Stimulated activated CD8-positive, alpha-beta memory T cell treated with anti-CD3 and anti-CD28 coated beads, Interleukin-4, amount 100 ng/mL, for 4 hours (primary cell): Measurements from ENCODE around the gene FAM180A.
"Not testable (repeated sequence)": the region's sequence is repeated elsewhere in the genome, so short reads cannot be mapped to it uniquely, and the experiment has no call there.

Experiments
- DNase-seq, 2 donors: peaks; one replicate each; pipeline ENCODE4 v3.0.0-alpha.2; 2020; ENCODE audit warnings: low read depth in 2 of 2, low spot score in 1 of 2

FAM180A gene

GRCh38 chr7:135748770-135749169 lies at the start of gene FAM180A:
Gene FAM180A, minus strand, starts transcription at chr7:135748813. Its CDS starts 233 bp downstream, at chr7:135748580.
- DNase-seq: no peak

DNA sequence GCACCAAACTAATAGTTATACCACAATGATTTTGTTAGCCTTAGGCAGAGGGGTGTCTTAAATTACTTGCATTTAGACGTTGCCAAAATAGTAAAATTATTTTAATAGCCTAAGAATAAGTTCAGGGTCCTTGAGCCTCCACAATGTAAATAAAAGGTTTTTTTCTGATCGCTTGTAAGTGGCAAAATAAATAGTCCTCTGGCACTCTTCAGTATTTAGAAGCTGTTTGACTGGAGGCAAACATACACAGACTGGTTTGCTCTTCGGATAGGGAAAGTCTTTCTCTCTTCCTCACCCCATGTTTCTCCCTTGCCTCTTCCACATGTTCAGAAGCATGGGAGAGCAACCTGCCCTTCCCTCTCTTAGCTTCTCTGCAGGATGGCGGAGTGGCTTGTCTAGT lies 49.5 kb upstream of the FAM180A start:
- no peak for DNase-seq

DNA sequence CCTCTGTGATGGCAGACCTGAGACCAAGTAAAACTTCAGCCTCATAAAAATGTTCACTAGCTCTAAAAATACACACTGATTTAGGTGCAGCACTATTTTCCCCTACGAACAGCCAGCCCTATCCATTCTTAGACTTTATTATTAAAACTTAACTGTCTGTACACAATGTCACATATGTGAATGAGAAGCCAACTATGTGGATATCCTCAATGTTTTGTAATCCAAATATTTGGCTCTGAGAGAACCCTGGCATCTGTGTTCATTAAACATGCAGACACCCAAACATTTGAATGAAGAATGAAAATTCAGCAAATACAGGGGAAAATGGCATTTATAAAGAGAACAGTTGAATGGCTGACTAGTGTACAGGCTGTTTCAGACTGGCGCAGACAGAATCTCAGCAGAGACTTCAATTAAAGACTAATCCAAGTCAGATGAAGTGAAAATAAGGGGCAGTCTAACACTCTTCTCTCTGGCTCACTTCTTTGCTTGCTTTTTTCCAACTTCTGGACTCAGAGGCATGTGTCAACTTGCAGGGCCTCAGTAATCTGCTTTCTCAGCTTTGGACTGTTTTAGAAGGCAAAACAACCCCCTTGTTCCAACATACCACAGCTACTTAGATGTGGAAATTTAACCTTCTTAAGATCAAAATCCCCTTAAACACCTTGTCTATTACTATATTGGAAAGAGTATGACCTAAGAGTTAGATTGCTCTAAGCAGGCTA lies 47.4 kb upstream of the FAM180A start:
- DNase-seq: no peak

- DNase-seq: no peak
These were observed 45.2 kb upstream of the FAM180A start for GRCh38 chr7:135793841-135794240.

GRCh38 chr7:135792866-135793265 lies 44.3 kb upstream of the FAM180A start:
- DNase-seq: no peak

DNA sequence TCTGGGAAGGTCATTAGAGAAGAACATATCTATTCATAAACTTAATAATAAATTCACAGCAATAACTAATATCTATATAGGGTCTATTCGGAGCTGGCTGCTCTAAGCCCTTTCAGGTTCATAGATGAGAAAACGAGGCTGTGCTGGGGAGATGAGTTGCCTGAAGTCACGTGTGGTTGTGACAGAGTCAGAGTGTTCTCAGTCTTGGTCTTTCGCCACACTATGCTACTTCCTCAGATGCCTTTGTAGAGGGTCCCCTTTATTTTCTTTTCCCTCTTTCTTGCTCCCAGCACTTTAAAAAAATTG lies 43.7 kb upstream of the FAM180A start:
- DNase-seq: no peak

GRCh38 chr7:135791543-135792362 lies 43.1 kb upstream of the FAM180A start:
- no peak for DNase-seq

DNA sequence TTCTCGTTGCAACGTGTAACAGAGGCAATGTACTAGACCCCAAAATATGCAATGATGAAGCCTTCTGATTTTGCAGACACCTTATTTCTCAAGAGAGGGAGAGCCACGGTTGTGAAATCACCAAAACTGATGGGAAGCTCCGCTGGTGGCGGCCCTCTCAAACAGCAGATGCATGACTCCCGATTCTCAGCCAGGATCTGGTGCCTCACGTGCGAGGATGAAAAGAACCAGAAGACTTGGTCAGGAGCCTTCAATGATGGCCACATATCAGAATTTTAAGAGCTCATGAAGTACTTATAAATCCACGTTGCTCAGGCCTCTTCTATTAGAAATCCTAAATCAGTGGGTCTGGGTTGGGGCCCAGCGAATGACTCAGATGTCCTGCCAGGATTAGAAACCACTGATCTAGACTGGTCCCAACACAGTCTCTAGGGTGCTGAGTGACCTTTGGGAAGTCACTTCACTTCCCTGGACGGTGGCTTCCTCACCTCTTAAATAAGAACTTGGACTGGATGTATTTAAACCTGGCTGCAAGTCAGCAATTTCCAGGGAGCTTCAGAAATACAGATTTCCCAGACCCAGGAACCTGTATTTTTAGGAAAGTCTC lies 41.9 kb upstream of the FAM180A start:
- no peak for DNase-seq

DNA sequence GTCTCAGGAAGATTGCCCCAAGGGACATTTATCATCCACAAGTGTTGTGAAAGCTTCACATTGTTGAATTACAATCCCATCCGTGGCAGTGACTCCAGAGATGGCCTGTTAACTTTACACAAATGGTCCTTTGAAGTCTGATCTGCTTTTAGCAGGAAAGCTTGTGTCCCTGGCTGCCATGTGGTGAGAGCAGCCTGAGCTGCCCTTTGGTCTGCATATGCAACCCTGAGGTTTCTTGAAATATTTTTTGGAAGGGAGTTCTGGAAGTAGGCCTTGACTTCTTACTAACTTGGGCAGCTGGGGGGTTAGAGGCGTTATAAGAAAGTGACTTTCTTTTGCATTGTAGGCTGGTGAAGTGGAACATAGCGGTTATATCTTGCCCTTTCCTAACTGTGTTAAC lies 41.3 kb upstream of the FAM180A start:
- no peak for DNase-seq

- DNase-seq: no peak
These were observed 40.8 kb upstream of the FAM180A start for GRCh38 chr7:135789431-135789830.

GRCh38 chr7:135786911-135787310 lies 38.3 kb upstream of the FAM180A start:
- DNase-seq: no peak

DNA sequence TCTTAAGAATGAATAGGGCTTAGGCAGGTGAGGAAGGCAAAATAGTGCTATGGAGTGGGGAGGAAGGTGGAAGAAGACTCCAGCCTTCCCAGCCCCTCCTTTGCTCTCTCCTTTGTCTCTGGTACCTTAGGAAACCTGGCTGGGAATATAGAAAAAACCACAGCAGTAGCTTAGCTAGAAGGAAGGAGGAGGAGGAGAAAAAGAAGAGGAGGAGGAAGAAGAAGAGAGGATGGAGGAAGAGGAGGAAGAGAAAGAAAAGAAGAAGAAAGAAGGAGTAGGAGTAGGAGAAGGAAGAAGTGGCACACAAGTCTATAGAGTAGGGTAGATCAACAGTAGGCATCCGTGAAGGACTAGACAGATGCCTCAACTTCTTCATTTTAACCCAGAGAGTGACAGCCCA lies 36.5 kb upstream of the FAM180A start:
- DNase-seq: no peak

- DNase-seq: no peak
These were observed 35.4 kb upstream of the FAM180A start for GRCh38 chr7:135784013-135784412.

DNA sequence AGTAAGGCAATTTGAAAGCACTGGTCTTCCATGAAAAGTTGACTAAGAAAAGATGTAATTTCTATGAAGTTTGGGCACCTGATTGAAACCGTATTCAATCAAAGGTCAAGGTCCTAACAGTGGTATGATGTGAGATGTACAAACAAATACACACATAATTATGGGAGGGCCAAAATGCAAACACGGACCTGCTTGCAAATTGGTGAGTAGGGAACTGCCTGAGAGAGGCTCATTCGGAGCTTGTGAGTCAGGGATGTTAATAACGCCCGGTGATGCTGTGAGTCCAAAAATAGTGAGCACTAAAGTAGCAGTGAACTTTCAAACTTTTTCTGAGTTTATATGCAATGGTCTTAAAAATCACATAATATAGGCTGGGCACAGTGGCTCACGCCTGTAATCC lies 34.2 kb upstream of the FAM180A start:
- DNase-seq: no peak

- no peak for DNase-seq
These were observed 33.8 kb upstream of the FAM180A start for GRCh38 chr7:135782377-135782776.

DNA sequence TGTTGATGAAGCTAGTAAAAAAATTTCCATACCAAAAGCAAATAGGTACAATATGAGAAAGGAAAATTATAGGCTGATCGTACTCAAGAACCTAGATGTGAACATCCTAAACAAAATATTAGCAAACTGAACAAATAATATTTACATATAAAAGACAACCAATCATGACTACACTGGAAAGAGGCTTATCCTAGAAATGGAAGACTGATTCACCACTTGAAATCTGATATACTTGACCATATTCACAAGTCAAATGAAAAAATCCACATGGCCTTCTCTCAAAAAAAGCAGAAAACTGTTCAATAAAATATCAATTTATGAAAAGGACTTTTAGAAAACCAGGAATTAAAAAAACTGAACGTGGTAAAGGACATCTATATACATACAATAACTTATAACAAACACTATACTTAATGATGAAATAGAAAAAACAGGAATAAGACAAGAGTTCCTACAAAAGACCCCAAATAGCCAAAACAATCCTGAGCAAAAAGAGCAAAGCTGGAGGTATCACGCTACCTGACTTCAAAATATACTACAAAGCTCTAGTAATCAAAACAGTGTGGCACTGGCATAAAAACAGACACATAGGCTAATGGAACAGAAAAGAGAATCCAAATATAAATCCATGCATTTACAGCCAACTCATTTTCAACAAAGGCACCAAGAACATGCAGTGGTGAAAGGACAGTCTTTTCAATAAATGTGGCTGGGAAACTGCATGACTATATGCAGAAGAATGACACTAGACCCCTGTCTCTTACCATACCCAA lies 29.2 kb upstream of the FAM180A start:
- DNase-seq: no peak

GRCh38 chr7:135775915-135776314 lies 27.3 kb upstream of the FAM180A start:
- DNase-seq: not testable (repeated sequence)

DNA sequence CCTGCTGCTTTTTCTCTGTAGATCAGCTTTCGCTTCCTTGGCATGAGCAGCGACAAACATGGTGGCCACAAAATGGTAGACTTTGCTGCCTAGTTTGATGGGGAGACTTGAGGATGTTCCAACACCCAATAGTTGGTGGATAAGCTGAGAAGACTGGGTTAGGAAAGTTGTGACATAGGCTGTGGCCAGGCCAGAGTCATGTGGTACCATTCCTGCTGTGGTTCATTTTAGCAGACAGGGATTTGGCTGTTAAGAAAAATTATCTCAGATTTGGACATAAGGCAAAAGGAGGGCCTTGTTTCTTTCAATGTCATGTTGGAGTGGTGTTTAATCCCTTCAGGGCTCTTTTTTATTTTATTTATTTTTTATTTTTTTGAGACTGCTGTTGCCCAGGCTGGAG lies 26.6 kb upstream of the FAM180A start:
- no peak for DNase-seq

DNA sequence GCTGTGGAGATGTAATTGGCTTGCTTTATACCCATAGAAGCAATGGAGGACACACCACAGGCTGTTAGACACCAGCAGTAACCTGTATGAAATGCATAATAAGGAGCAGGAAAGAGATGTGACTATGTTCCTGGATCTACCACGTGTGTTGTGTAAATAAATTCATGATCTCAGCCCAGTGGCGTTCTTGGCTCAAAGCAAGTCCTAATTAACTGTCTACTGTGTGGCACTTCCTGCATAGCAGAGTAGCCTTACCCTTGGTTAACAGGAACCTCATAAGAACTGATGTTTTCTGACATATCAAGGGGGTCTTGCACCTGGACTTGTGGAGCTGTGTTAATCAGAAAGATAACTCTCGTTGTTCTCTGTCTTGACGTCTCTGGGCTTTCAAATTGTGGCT lies 25.7 kb upstream of the FAM180A start:
- DNase-seq: no peak

GRCh38 chr7:135773464-135773863 lies 24.9 kb upstream of the FAM180A start:
- no peak for DNase-seq

DNA sequence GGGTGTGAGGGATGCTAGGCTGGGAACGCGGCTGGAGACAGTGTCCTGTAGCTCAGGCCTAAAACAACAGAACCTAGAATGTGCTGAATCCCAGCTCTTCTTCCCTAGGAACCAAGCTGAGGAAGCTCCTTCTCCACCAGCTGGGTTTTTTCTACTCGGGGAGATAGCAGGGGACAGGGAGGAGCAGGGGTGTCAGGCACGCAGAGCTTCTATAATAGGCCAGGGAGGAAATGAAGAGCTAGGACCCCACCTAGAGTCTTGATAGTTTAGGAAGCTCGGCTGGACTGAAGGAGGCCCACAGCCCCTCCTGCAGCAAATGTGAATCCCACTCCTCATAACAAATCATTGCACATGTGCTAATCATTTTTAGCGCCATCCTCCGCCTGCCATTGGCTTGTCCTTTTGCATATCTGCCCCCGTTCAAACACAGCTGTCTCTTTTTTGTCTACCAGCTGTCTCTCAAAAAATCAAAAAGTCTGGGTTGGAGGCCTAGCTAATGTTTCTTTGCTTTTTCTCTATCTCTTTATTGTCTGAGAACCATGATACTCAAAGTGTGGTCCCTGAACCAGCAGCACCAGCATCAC lies 24.1 kb upstream of the FAM180A start:
- DNase-seq: no peak
